DOHH2 (cell line): ENCODE results near the gene CERS2.
"Not testable (repeated sequence)": the region's sequence is repeated elsewhere in the genome, so short reads cannot be mapped to it uniquely, and the experiment has no call there.

ENCODE experiments used
- H3F3A ChIP-seq: fragments of 200-600 bp; sonication (generic), shearing (Covaris generic); 2 replicates; pipeline ENCODE4 v1.6.0; 2016; ENCODE audit warnings: antibody characterized with exemption, mild to moderate bottlenecking; ENCODE audit not compliant: control insufficient read depth, insufficient read depth
- H3K27ac ChIP-seq: fragments of 200-600 bp; sonication (generic); 2 replicates; pipeline ENCODE4 v1.5.1; 2014; ENCODE audit warnings: low read depth, mild to moderate bottlenecking, low read length, moderate library complexity
- H3K27me3 ChIP-seq: fragments of 200-600 bp; sonication (generic); 2 replicates; pipeline ENCODE4 v1.6.1; 2014; ENCODE audit warnings: mild to moderate bottlenecking, low read length, mixed read lengths; ENCODE audit not compliant: control insufficient read depth
- H3K36me3 ChIP-seq: fragments of 200-600 bp; sonication (generic); 2 replicates; pipeline ENCODE4 v1.6.1; 2014; ENCODE audit warnings: mild to moderate bottlenecking, low read length, moderate library complexity, mixed read lengths; ENCODE audit not compliant: control insufficient read depth
- H3K4me1 ChIP-seq: fragments of 200-600 bp; sonication (generic); 2 replicates; pipeline ENCODE4 v1.6.1; 2014; ENCODE audit warnings: mild to moderate bottlenecking, low read length, mixed read lengths; ENCODE audit not compliant: control insufficient read depth
- H3K4me2 ChIP-seq: fragments of 200-600 bp; sonication (generic); 2 replicates; pipeline ENCODE4 v1.6.0; 2014; ENCODE audit warnings: mild to moderate bottlenecking, low read length, moderate library complexity
- H3K4me3 ChIP-seq: fragments of 200-600 bp; sonication (generic); 2 replicates; pipeline ENCODE4 v1.5.1; 2014; ENCODE audit warnings: mild to moderate bottlenecking, low read length, mixed read lengths
- H3K79me2 ChIP-seq: fragments of 200-600 bp; sonication (generic); 2 replicates; pipeline ENCODE4 v1.6.1; 2014; ENCODE audit warnings: mild to moderate bottlenecking, low read length, mixed read lengths; ENCODE audit not compliant: control insufficient read depth
- H3K9me2 ChIP-seq: fragments of 200-600 bp; sonication (generic); replicated peaks from 2 replicates; pipeline ENCODE4 v1.6.1; 2014; ENCODE audit warnings: mild to moderate bottlenecking, low read length, mixed read lengths; ENCODE audit not compliant: control insufficient read depth
- H3K9me3 ChIP-seq: fragments of 200-600 bp; sonication (generic); 2 replicates; pipeline ENCODE4 v1.6.1; 2014; ENCODE audit warnings: antibody characterized with exemption, low read length, mixed read lengths; ENCODE audit not compliant: control insufficient read depth, insufficient read depth
- H4K20me1 ChIP-seq: fragments of 200-600 bp; sonication (generic); 2 replicates; pipeline ENCODE4 v1.6.0; 2014; ENCODE audit warnings: low read depth, mild to moderate bottlenecking, antibody characterized with exemption, low read length, moderate library complexity; ENCODE audit not compliant: control insufficient read depth, insufficient read depth
- CTCF ChIP-seq: fragments of 200-600 bp; sonication (generic); IDR thresholded peaks from one replicate; pipeline ENCODE4 v1.5.1; 2014; ENCODE audit warnings: antibody characterized with exemption, mild to moderate bottlenecking, low read depth, low read length; ENCODE audit not compliant: poor library complexity, severe bottlenecking
- EZH2phosphoT487 ChIP-seq: fragments of 200-600 bp; sonication (generic); IDR thresholded peaks from 2 replicates; pipeline ENCODE4 v1.6.1; 2017; ENCODE audit warnings: borderline replicate concordance, mild to moderate bottlenecking, antibody characterized with exemption, low read length, moderate library complexity, mixed read lengths

The CERS2 gene

GRCh38 chr1:150931773-150932172, 42.9 kb downstream of the CERS2 start:
- peaks cover 9% of the 10 kb centered on the region; the same call in 1 of the 2 replicates for H3K9me3 ChIP-seq
- no peaks in the 10 kb centered on the region for H3K9me2 ChIP-seq
- peaks cover 63% of the 10 kb centered on the region for H3K79me2 ChIP-seq
- no peak overlapping the region for H3K4me2 ChIP-seq
- TF ChIP-seq EZH2phosphoT487, result no peak
- TF ChIP-seq CTCF, result no peak
- no peak overlapping the region for H3K4me3 ChIP-seq
- H3K27ac ChIP-seq, result no peak overlapping the region
- H3K27me3 ChIP-seq, result no peaks in the 10 kb centered on the region
- peaks cover 82% of the 10 kb centered on the region for H3K36me3 ChIP-seq
- H4K20me1 ChIP-seq, result no peaks in the 10 kb centered on the region
- H3K4me1 ChIP-seq, result peaks cover 20% of the 10 kb centered on the region
- H3F3A ChIP-seq, result no peaks in the 10 kb centered on the region

GRCh38 chr1:150928775-150929174, 45.9 kb downstream of the CERS2 start:
- Histone ChIP-seq H3K79me2 (peaks cover 51% of the 10 kb centered on the region), H3K36me3 (peaks cover 60% of the 10 kb centered on the region), H3K4me1 (peaks cover 23% of the 10 kb centered on the region)
- H4K20me1 ChIP-seq, H3K27me3 ChIP-seq, H3K27ac ChIP-seq, H3K4me2 ChIP-seq, H3F3A ChIP-seq, H3K9me2 ChIP-seq, H3K4me3 ChIP-seq, H3K9me3 ChIP-seq: not testable (repeated sequence)

- H3F3A ChIP-seq, result peaks cover 4% of the 10 kb centered on the region; the same call in 1 of the 2 replicates
- no peak for TF ChIP-seq EZH2phosphoT487
- TF ChIP-seq CTCF, result no peak
- peaks cover 58% of the 10 kb centered on the region for H3K36me3 ChIP-seq
- H3K4me3 ChIP-seq, result no peak overlapping the region
- no peak overlapping the region for H3K27ac ChIP-seq
- H3K4me1 ChIP-seq, result peaks cover 25% of the 10 kb centered on the region
- H3K79me2 ChIP-seq, result peaks cover 48% of the 10 kb centered on the region
- no peaks in the 10 kb centered on the region for H3K9me2 ChIP-seq
- H3K9me3 ChIP-seq, result peaks cover 9% of the 10 kb centered on the region; the same call in 1 of the 2 replicates
- no peaks in the 10 kb centered on the region for H4K20me1 ChIP-seq
- no peaks in the 10 kb centered on the region for H3K27me3 ChIP-seq
- no peak overlapping the region for H3K4me2 ChIP-seq
Observed at GRCh38 chr1:150928286-150928685, 46.3 kb downstream of the CERS2 start.

GRCh38 chr1:150927624-150928023, 47.0 kb downstream of the CERS2 start:
- H3K36me3 ChIP-seq, result peaks cover 52% of the 10 kb centered on the region
- no peak overlapping the region for H3K4me3 ChIP-seq
- TF ChIP-seq EZH2phosphoT487, result no peak
- TF ChIP-seq CTCF, result no peak

More at GRCh38 chr1:150927624-150928023, 47.0 kb downstream of the CERS2 start:
- no peaks in the 10 kb centered on the region for H4K20me1 ChIP-seq
- H3F3A ChIP-seq, result peaks cover 8% of the 10 kb centered on the region; the same call in 1 of the 2 replicates
- peak overlapping the region; percentile 67 for H3K4me2 ChIP-seq
- no peaks in the 10 kb centered on the region for H3K27me3 ChIP-seq
- peaks cover 29% of the 10 kb centered on the region for H3K4me1 ChIP-seq
- peaks cover 42% of the 10 kb centered on the region for H3K79me2 ChIP-seq
- no peak overlapping the region for H3K27ac ChIP-seq
- peaks cover 9% of the 10 kb centered on the region; the same call in 1 of the 2 replicates for H3K9me3 ChIP-seq
- H3K9me2 ChIP-seq, result no peaks in the 10 kb centered on the region
